Endothelial cell of umbilical vein (primary cell): ENCODE data around the gene ACKR3.

ENCODE experiments used
- CTCF ChIP-seq, 2 donors: IDR thresholded peaks; 1 replicate in 1 of 2; 2 replicates in 1 of 2; pipeline ENCODE4 v1.5.1; 2011; ENCODE audit warnings: low read length in 2 of 2, mild to moderate bottlenecking in 2 of 2, moderate library complexity in 2 of 2, control low read depth in 1 of 2, inconsistent platforms in 1 of 2, low read depth in 1 of 2; ENCODE audit not compliant: insufficient read depth in 1 of 2; ENCODE audit errors: extremely low read depth in 1 of 2
- FOS ChIP-seq: IDR thresholded peaks from 2 replicates; pipeline ENCODE4 v1.6.1; 2011; ENCODE audit warnings: mild to moderate bottlenecking, low read length, moderate library complexity, borderline replicate concordance; ENCODE audit not compliant: insufficient read depth
- POLR2A ChIP-seq: IDR thresholded peaks from 2 replicates; pipeline ENCODE4 v1.6.1; 2012; ENCODE audit warnings: low read depth, mild to moderate bottlenecking, control low read depth, low read length

- TF ChIP-seq POLR2A = no peak
- no peak for TF ChIP-seq CTCF (IDR thresholded peaks at IDR 0.05; ENCODE audit: extremely low read depth in 1 of 2, insufficient read depth in 1 of 2, low read depth in 1 of 2, low read length in 2 of 2)
- TF ChIP-seq FOS = no peak
Observed at GRCh38 chr2:236606023-236606422, 36.4 kb downstream of the ACKR3 start.
